NCI-H2227 treated with DMSO at 0.1 percent for 48 hours (cell line): ENCODE measurements around the gene OR10P1.
"Not testable (repeated sequence)": the region's sequence is repeated elsewhere in the genome, so short reads cannot be mapped to it uniquely, and the experiment has no call there.

Source experiments
- DNase-seq: peaks from one replicate; lab custom pipeline; 2025; lab: John Stamatoyannopoulos, UW

OR10P1 gene, protein sequence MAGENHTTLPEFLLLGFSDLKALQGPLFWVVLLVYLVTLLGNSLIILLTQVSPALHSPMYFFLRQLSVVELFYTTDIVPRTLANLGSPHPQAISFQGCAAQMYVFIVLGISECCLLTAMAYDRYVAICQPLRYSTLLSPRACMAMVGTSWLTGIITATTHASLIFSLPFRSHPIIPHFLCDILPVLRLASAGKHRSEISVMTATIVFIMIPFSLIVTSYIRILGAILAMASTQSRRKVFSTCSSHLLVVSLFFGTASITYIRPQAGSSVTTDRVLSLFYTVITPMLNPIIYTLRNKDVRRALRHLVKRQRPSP

DNA sequence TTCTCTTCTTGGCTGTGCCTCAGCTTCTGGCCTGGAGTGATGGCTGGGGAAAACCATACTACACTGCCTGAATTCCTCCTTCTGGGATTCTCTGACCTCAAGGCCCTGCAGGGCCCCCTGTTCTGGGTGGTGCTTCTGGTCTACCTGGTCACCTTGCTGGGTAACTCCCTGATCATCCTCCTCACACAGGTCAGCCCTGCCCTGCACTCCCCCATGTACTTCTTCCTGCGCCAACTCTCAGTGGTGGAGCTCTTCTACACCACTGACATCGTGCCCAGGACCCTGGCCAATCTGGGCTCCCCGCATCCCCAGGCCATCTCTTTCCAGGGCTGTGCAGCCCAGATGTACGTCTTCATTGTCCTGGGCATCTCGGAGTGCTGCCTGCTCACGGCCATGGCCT, at the start of gene OR10P1:
Gene OR10P1, plus strand, starts transcription at position 40 of the 400 bp plus-strand sequence. Its CDS starts 0 bp downstream, at position 40.
- no peak for DNase-seq

DNA sequence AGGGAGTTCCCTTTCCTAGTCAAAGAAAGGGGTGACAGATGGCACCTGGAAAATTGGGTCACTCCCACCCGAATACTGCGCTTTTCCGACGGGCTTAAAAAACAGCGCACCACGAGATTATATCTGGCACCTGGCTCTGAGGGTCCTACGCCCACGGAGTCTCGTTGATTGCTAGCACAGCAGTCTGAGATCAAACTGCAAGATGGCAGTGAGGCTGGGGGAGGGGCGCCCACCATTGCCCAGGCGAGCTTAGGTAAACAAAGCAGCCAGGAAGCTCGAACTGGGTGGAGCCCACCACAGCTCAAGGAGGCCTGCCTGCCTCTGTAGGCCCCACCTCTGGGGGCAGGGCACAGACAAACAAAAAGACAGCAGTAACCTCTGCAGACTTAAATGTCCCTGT, 46.5 kb upstream of the OR10P1 start:
- DNase-seq: not testable (repeated sequence)

DNA sequence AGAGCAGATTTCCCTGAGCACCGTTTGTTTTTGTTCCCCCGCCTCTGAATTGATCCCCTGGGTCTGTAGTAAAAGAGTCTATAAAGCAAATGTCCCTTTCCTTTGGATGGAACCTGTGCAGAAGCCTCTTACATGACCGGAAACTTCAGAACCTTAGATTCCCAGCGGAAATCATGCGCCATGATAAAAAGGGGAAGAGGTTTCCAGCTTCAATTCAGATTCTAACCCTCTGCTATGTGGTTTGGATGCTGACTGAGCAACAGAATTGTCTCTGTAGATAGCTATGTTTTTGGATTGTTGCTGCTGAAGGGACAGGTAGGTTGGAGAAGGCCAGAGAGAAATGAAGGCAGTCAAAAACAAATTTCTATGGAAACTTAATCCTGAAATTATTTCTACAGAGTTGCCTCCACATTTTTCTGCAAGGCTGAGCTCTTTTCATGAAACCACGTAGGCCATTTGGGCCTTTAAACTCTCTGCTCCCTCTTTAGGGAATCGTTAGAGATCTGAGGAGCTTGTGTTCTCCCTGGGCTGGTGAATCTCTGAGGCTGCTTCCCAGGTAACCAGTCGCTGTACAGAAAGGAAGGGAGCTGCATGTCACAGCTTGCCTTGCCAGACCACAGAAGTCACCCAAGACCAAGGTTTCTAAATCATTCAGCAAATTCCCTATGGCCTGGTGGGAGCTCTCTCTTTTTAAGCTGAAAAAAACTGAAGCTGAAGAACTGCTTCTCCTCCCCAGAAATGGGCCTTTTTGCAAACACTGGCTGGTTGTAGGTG, 28.7 kb upstream of the OR10P1 start:
- no peak for DNase-seq

DNA sequence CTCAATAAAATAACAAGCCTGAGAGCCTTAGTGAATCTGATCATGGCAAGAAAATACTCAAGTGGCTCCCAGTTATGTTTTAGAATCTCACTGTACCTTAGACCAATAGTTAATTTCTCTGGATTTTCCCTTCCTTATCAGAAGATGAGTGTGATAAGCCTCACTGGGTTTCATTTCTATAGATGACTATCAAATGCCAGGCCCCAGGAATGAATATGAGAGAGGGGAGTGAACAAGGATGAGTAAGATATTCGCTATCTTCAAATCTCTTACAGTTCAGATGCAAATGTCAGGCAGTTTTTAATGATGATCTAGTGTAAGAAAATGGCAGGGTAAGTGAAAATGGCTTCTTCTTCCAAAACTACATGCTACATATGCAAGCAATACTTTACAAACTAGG, 26.1 kb upstream of the OR10P1 start:
- no peak for DNase-seq

DNA sequence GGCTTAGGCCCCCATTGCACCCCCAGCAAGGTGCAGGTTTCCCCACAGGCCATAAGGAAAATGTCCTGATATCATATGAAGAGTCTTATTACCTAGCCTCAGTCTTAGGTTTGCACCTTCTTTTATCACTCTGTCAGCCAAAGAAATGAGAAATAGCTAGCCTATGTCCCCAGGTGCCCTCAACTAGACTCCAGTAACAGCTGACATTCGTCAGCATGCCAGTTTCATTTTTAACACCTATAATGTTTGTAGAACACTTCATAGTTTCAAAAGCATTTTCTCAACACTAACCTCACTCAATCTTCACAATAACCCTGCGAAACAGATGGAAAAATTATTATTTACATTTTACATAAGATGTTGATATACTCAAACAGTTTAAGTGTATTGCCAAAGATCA, 24.0 kb upstream of the OR10P1 start:
- no peak for DNase-seq

DNA sequence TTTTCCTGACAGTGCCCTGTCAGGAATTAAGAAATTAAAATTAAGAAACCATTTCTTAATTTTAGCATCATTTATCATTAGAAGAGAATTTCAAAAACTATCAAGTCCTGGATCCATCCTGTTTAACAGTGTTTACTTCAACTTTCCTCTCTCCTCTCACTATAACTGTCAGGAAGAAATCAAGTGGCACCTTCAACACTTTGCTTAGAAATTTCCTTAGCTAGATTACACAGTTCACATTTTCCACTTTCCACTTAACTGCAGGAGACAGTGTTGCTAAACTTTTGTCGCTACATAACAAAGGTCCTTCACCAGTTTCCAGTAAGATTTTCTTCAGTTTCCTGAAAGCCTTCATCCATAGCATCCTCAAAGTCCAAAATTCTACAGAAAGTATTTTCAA, 21.9 kb upstream of the OR10P1 start:
- DNase-seq: no peak

DNA sequence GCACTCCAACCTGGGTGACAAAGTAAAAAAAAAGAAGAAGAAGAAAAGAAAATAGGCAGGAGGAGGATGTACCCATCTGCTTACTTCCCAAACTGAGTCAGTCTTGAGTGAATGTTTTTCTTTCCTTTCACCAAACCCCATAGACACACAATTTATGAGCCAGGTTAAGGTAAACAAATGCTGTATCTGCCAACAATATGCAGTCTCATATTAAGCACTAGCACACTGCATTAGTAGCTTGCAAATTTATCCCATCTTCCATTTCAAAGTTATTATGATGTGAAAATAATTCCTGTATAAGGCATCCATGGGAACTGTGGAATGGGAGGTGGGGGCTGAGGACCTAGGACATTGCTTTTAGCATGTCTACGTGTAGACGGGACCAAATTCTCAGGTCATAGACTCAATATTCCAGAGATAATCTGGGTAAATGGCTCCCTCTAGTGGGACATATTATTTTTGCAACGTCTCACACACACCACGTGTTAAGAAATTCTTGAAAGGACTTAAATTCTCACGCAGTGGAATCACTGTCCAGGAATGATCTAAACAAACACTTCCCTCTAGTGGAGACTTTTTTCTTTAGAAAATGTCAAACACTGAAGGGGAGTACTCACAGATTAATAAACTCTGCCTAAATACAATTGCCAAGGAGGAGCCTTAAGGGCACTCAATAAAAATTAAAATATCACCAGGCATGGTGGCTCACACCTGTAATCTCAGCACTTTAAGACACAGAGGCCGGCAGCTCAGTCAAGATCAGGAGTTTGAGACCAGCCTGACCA, 17.1 kb upstream of the OR10P1 start:
- peak; percentile 55 for DNase-seq

DNA sequence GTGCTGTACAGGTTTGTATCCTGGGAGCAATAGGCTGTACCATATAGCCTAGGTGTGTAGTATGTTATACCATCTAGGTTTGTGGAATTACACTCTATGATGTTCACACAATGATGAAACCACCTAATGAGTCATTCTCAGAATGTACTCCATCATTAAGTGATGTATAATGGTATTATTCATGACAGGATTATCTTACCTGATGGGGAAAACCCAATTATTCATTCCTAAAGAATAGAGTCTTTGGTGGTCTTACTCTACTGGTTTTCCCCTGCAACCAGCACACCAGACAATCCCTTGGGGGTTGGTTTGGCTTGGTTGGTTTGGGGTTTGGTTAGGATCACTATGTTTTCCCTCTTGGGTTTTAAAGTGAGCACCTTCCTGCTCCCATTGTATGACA, 12.6 kb upstream of the OR10P1 start:
- DNase-seq: no peak

DNA sequence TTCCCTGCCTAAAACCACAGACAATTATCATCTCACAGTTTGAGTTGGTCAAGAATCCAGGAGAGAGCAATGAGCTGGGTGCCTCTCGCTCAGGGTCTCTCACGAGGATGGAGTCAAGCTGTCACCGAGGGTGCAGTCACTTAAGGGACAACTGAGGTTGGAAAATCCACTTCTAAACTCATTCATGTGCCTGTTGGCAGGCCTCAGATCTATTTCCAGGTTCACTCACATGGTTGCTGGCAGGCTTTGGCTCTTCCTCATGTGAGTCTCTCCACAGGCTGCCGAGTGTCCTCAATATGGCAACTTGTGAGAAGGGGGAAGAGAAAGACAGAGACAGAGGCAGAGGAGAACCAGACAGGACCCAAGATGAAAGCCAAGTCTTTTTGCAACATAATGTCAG, 10.5 kb upstream of the OR10P1 start:
- no peak for DNase-seq

DNA sequence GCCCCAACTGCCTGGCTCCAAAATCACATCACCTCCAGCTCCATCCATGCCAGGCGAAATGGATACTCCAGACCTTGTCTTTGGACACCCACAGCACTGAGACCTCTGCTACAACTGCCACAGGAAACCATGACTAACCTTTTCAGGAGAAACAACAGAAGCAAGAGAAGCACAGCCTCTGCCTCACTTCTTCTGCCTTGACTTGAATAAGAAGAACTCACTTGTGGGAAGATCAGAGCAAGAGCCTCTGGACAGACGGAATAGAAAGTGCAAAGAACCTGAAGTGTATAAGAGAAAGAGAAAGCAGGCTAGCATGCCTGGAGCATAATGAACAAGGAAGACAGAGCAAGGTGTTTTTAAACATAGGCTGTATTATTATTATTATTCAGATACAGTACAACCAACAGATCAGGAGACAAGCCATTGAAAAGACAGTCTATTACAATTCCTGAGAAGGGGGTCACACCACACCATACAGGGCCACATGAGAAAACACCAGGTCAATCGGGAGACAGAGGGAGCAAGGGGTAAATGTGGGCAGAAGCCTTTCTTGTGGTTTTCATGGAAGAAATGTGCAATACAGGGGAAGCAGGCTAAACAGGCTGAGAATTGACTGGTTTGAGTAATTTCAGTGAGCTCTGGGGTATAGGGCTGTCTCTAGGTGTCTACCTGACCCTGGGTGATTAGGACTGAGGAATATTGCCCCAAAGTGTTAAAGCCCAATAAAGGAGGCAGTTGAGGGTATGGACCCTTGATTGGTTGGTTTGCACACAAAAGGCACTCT, 7.4 kb upstream of the OR10P1 start:
- no peak for DNase-seq

DNA sequence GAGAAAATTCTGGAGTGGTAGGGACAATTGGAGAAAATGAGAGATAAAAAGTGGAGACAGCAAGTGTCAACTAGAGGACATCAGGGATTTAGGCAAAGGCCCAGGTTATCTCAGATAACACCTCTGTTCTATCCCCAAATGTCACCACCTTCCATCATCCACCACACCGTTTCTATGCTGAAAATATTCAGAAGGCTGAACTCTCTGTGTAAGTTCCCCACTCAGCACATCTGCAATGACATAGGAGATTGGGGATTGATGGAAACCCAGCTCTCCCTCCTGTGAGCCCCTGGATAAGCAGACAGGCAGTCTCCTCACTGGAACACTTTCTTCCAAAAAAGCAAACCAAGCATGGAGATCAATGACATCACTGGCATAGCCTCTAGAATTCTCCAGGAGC, 5.6 kb upstream of the OR10P1 start:
- DNase-seq: no peak

DNA sequence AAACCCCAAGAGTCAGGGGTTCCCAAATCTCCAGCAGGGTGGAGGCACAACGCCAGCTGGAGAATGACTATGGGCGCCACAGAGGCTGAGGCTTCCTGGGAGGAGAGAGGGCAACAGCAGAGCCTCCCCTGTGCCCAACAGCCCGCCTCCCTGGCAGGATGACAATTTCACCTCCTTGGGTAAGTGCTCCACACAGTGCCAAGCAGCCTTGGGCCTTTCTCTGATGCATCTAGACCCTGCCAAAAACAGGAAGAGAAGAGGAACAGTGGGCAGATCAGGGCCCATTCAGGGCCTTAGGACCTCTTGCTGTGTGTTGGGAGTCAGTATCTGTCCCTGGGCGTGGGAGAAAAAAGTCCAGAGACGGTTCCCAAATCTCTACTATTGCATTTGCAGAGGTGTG, 5.0 kb upstream of the OR10P1 start:
- no peak for DNase-seq

DNA sequence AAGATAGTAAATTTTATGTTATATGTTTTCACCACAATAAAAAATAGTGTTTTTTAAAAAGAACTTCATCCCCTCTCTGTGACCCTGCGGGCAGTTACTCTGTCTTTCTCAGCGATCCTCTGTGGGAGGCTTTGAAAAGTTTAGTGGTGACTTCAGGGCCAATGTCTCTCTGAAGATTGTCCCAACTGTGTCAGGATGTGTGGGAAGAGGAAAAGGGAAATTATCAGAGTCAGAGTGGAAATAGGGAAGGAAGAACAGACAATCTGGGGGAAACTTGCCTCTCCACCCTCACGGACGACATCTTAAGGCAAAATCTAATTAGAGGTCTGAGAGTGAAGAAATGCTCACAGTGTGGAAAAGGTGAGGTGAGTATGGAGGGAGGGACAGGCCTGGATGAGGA, 3.5 kb upstream of the OR10P1 start:
- DNase-seq: no peak

DNA sequence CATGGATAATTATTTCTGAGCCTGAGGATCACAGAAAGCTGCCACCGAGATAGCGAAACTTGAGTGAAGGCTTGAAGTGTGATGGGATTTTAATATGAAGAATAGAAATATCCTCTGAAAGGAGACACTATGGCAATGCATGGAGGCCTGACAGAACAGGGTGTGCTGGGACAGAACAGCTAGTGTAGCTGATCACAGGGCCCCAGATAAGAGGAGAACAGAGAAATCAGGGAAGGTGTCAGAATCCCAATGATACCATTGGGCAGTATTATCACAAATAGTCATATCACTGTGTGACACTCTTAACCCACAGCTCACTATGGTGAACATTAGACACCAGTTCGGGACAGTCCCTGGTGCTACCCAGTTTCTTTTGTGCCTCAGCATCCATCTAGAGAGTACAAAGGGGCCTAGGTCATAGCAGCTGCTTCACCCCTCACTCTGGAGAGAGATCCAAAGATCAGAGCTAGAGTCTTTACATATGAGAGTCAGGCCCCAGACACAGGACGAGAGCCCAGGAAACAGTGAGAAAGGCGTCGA, 506 bp upstream of the OR10P1 start:
- no peak for DNase-seq

DNA sequence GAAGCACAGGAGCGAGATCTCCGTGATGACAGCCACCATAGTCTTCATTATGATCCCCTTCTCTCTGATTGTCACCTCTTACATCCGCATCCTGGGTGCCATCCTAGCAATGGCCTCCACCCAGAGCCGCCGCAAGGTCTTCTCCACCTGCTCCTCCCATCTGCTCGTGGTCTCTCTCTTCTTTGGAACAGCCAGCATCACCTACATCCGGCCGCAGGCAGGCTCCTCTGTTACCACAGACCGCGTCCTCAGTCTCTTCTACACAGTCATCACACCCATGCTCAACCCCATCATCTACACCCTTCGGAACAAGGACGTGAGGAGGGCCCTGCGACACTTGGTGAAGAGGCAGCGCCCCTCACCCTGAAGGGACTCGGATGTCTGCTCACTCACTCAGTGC, 775 bp downstream of the OR10P1 start:
- DNase-seq: no peak

DNA sequence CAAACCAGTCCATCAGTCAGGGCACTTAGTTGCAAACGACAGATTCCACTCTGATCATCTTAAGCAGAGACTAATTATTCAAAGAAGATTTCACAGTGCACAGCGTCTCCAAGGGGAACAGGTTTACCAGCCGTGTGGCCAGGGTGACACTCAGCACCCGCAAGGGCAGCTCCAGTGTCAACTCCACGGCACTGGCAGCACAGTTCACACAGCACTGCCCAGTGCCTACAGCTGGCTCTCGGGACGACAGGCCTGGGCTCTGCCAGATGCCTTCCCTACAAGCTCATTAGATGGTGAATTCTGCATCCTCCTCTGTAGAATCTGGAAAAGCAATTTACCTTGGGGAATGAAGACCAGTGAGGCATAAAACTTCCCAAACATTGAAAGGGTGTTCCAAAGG, 4.9 kb downstream of the OR10P1 start:
- DNase-seq: no peak

DNA sequence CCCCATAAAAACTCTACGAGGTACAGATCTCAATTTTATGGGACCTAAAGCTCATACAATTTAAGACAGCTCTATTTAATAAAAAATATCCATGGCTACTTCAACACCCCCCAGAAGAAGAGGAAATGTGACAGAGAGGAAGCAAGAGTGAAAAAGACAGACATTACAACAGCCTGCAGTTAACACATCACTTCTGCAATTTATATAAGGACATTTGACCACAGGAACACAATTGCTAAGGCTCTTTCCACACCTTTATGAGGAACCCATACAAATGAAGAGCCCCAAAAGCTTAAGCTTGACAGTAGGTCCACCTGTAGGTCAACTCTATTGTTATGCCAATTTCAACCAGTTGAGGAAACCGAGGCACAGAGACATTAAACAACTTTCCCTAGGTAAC, 5.6 kb downstream of the OR10P1 start:
- DNase-seq: no peak

DNA sequence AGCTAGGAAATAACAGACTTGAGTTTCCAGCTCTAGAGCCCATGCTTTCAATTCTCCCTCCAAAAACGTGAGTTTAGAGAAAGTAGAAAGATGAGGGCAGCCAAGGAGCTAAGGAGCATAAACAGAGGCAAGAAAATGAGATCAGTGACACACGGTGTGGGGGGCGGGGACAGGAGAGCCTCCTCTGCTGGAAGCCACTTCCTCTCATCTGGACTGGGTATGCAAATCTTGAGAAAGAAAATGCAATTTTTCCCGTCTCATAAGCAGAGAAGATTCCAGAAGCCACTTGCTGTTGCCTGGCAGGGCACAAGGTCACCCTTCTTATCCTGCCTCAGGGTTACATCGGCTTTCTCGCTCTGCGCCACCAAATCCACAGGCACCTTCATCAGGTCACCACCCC, 6.0 kb downstream of the OR10P1 start:
- no peak for DNase-seq

DNA sequence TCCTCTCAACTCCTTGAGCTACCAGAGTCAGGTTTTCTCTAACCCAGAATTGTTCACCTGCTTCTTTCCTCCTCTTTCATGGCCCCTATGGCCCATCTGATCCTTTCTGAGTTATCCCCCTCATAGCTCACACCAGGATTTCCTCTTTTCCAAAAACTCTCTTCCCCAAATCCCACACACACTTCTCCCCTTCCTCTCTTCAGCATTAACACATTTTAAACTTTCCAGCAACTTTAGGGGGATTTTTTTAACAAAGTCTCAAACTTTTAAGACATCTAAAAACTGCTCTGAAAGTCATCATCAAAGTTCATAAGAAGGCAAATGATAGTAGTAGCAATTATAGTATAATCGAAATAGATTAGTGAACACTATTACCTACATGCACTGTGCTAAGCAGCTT, 7.9 kb downstream of the OR10P1 start:
- DNase-seq: no peak

DNA sequence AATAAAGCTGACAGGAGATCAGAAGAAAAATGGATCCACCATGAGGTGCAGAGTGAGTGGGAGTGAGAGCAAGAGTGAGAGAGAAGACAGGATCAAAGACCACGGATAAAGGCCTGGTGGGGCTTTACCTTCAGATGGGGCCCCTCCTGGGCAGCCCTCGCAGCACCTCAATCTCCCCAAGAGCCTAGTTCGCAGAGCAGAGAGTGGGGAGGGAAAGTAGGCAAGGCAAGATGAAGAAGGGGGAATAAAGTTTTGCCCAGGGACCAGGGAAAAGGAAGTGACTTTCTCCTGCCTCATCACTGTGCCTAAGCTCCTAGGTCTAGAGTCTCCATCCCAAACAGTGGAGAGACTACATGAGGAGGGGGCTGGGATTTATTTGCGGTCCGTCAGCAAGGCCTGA, 10.3 kb downstream of the OR10P1 start:
- no peak for DNase-seq

DNA sequence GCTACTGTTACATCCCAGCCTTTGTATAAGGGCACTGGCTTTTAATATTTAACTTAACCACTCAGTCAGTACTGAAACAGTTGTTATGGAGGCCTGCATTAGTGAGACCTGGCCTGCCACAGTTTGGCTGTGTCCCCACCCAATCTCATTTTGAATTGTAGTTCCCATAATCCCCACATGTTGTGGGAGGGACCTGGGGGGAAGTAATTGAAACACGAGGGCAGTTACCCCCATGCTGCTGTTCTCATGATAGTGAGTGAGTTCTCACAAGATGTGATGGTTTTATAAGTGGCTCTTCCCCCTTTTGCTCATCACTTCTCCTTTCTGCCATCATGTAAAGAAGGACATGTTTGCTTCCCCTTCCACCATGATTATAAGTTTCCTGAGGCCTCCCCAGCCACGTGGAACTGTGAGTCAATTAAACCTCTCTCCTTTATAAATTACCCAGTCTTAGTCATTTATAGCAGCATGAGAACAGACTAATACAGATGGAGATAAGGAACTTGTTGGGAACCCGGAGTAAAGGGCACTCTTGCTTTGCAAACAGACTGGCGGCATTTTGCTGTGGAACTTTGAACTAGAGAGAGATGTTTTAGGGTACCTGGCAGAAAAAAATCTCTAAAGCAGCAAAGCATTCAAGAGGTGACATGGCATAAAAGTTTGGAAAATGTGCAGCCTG, 14.1 kb downstream of the OR10P1 start:
- DNase-seq: not testable (repeated sequence)
